SK-N-SH treated with all-trans-retinoic acid at 6 μM for 48 hours (cell line): ENCODE results near the gene HCN4.

Source experiments
- ATAC-seq: fragments of 200-7000 bp; cut with Tn5 transposase; 3 replicates; pipeline ENCODE4 v1.9.1; 2020; ENCODE audit warnings: mild to moderate bottlenecking, moderate library complexity
- ARNTL ChIP-seq: fragments of 450-650 bp; formaldehyde crosslinking; IDR thresholded peaks from 2 replicates; pipeline ENCODE4 v1.5.0; 2020; ENCODE audit warnings: low read depth, mild to moderate bottlenecking, moderate library complexity, borderline replicate concordance
- BACH2 ChIP-seq: fragments of 250-450 bp; sonication (Bioruptor Pico); IDR thresholded peaks from 2 replicates; pipeline ENCODE4 v1.9.0; 2021; ENCODE audit warnings: mild to moderate bottlenecking, borderline replicate concordance
- ESRRG ChIP-seq: fragments of 250-450 bp; sonication (Bioruptor Pico); IDR thresholded peaks from 2 replicates; pipeline ENCODE4 v1.6.1; 2021; ENCODE audit warnings: mild to moderate bottlenecking
- GLIS3 ChIP-seq: fragments of 250-450 bp; sonication (Bioruptor Pico); IDR thresholded peaks from 2 replicates; pipeline ENCODE4 v1.5.0; 2020; ENCODE audit warnings: mild to moderate bottlenecking, moderate library complexity
- ISL1 ChIP-seq: fragments of 250-450 bp; sonication (Bioruptor Pico); IDR thresholded peaks from 2 replicates; pipeline ENCODE4 v2.1.2; 2022; ENCODE audit warnings: mild to moderate bottlenecking, moderate library complexity
- OSR1 ChIP-seq: fragments of 250-450 bp; sonication (Bioruptor Pico); IDR thresholded peaks from 2 replicates; pipeline ENCODE4 v1.8.0; 2022; ENCODE audit warnings: moderate library complexity, mild to moderate bottlenecking, inconsistent platforms
- PPARA ChIP-seq: fragments of 250-450 bp; sonication (Bioruptor Pico); IDR thresholded peaks from 2 replicates; pipeline ENCODE4 v1.5.0; 2020; ENCODE audit warnings: mild to moderate bottlenecking, borderline replicate concordance
- RARB ChIP-seq: fragments of 250-450 bp; sonication (Bioruptor Pico); IDR thresholded peaks from 2 replicates; pipeline ENCODE4 v1.8.0; 2021; ENCODE audit warnings: mild to moderate bottlenecking, moderate library complexity
- SNAI2 ChIP-seq: fragments of 250-450 bp; sonication (Bioruptor Pico); IDR thresholded peaks from 2 replicates; pipeline ENCODE4 v1.5.0; 2020; ENCODE audit warnings: mild to moderate bottlenecking, moderate library complexity
- TCF4 ChIP-seq: fragments of 250-450 bp; sonication (Bioruptor Pico); IDR thresholded peaks from 2 replicates; pipeline ENCODE4 v1.8.0; 2021; ENCODE audit warnings: mild to moderate bottlenecking, moderate library complexity, borderline replicate concordance
- TOX ChIP-seq: fragments of 250-450 bp; sonication (Bioruptor Pico); IDR thresholded peaks from 2 replicates; pipeline ENCODE4 v1.8.0; 2021; ENCODE audit warnings: mild to moderate bottlenecking, moderate library complexity, borderline replicate concordance
- ZC3H10 ChIP-seq: fragments of 250-450 bp; sonication (Bioruptor Pico); IDR thresholded peaks from 2 replicates; pipeline ENCODE4 v1.5.1; 2021; ENCODE audit warnings: mild to moderate bottlenecking, moderate library complexity
- ZFP3 ChIP-seq: fragments of 250-450 bp; sonication (Bioruptor Pico); IDR thresholded peaks from 2 replicates; pipeline ENCODE4 v1.5.0; 2020; ENCODE audit warnings: mild to moderate bottlenecking, moderate library complexity
- ZFP30 ChIP-seq: fragments of 450-650 bp; formaldehyde crosslinking; IDR thresholded peaks from 2 replicates; pipeline ENCODE4 v1.5.0; 2022; ENCODE audit warnings: mild to moderate bottlenecking, moderate library complexity
- ZNF565 ChIP-seq: fragments of 450-650 bp; formaldehyde crosslinking; conservative IDR thresholded peaks from 2 replicates; pipeline ENCODE4 v1.5.0; 2020; ENCODE audit warnings: low read depth, mild to moderate bottlenecking, moderate library complexity
- ZNF70 ChIP-seq: fragments of 450-650 bp; formaldehyde crosslinking; IDR thresholded peaks from 2 replicates; pipeline ENCODE4 v1.5.0; 2020; ENCODE audit warnings: mild to moderate bottlenecking, moderate library complexity
- ZNF8 ChIP-seq: fragments of 450-650 bp; formaldehyde crosslinking; IDR thresholded peaks from 2 replicates; pipeline ENCODE4 v1.5.0; 2020; ENCODE audit warnings: mild to moderate bottlenecking, moderate library complexity
- TF ChIP-seq, protein P1 (sequence below): fragments of 250-450 bp; sonication (Bioruptor Pico); IDR thresholded peaks from 2 replicates; pipeline ENCODE4 v1.5.1; 2020; ENCODE audit warnings: low read depth, mild to moderate bottlenecking, moderate library complexity
- TF ChIP-seq, protein P2 (sequence below): fragments of 250-450 bp; sonication (Bioruptor Pico); IDR thresholded peaks from 2 replicates; pipeline ENCODE4 v1.5.1; 2021; ENCODE audit warnings: mild to moderate bottlenecking, moderate library complexity
- TF ChIP-seq, protein P3 (sequence below): fragments of 250-450 bp; sonication (Bioruptor Pico); IDR thresholded peaks from 2 replicates; pipeline ENCODE4 v1.5.0; 2020; ENCODE audit warnings: mild to moderate bottlenecking, moderate library complexity
- TF ChIP-seq, protein P4 (sequence below): fragments of 250-450 bp; sonication (Bioruptor Pico); IDR thresholded peaks from 2 replicates; pipeline ENCODE4 v1.8.0; 2020; ENCODE audit warnings: mild to moderate bottlenecking, moderate library complexity, borderline replicate concordance

HCN4 gene

DNA sequence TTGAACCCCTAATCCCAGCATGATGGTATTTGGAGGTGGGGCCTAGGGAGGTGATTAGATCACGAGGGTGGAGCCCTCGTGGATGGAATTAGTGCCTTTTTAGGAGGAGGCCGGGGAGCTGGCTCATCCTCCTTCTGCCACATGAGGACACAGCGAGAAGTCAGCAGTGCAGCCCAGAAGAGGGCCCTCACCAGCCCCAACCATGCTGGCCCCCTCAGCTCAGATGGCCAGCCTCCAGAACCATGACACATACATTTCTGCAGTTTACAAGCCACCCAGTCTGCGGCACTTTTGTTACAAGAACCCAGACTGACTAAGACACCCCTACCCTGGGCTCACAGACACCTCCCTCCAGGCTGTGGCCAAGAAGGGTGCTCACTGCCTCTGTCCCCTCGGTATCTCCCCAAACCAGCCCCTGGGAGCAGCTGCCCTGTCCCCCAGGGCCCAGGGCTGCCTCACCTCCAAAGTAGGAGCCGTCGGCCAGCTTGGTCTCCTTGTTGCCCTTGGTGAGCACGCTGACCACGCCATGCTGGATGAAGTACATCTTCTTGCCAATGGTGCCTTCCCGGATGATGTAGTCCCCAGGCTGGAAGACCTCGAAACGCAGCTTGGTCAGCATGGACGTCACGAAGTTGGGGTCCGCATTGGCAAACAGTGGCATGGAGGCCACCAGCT lies 44.1 kb downstream of the HCN4 start:
- TF ChIP-seq ZNF8 (CRISPR knock-in tag) (no peak), ESRRG (no peak), ZC3H10 (CRISPR knock-in tag) (no peak), TCF4 (CRISPR knock-in tag) (no peak), RARB (CRISPR knock-in tag) (no peak), SNAI2 (no peak), ZFP30 (CRISPR knock-in tag) (no peak), ZNF70 (no peak), OSR1 (CRISPR knock-in tag) (no peak), PPARA (CRISPR knock-in tag) (no peak)
- TF ChIP-seq, protein P1, sequence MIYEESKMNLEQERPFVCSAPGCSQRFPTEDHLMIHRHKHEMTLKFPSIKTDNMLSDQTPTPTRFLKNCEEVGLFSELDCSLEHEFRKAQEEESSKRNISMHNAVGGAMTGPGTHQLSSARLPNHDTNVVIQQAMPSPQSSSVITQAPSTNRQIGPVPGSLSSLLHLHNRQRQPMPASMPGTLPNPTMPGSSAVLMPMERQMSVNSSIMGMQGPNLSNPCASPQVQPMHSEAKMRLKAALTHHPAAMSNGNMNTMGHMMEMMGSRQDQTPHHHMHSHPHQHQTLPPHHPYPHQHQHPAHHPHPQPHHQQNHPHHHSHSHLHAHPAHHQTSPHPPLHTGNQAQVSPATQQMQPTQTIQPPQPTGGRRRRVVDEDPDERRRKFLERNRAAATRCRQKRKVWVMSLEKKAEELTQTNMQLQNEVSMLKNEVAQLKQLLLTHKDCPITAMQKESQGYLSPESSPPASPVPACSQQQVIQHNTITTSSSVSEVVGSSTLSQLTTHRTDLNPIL (CRISPR knock-in tag): no peak

DNA sequence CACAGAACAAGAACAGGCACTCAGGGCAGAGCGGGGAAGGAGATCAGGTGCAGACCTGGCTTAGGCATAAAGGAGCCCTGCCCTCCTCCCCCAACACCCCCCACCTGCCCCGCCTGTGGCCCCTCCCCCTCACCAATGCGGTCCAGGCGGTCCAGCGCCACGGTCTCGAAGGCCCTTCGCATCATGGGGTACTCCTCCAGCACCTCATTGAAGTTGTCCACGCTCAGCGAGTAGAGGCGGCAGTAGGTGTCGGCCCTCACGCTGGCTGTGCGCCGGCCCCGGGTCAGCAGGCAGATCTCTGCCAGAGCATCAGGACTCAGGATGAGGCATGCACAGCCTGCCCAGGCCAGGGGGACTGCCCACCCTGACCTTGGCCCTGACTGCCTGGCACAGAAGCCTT lies 44.8 kb downstream of the HCN4 start:
- TF ChIP-seq BACH2 (no peak), ZNF565 (CRISPR knock-in tag) (no peak), ARNTL (CRISPR knock-in tag) (no peak), PPARA (CRISPR knock-in tag) (no peak), ZNF8 (CRISPR knock-in tag) (no peak), ESRRG (no peak), ZFP30 (CRISPR knock-in tag) (no peak), OSR1 (CRISPR knock-in tag) (no peak), GLIS3 (no peak), TOX (CRISPR knock-in tag) (no peak), ZFP3 (CRISPR knock-in tag) (no peak), SNAI2 (no peak), ISL1 (CRISPR knock-in tag) (no peak)
- TF ChIP-seq, protein P2, sequence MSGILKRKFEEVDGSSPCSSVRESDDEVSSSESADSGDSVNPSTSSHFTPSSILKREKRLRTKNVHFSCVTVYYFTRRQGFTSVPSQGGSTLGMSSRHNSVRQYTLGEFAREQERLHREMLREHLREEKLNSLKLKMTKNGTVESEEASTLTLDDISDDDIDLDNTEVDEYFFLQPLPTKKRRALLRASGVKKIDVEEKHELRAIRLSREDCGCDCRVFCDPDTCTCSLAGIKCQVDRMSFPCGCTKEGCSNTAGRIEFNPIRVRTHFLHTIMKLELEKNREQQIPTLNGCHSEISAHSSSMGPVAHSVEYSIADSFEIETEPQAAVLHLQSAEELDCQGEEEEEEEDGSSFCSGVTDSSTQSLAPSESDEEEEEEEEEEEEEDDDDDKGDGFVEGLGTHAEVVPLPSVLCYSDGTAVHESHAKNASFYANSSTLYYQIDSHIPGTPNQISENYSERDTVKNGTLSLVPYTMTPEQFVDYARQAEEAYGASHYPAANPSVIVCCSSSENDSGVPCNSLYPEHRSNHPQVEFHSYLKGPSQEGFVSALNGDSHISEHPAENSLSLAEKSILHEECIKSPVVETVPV (CRISPR knock-in tag): no peak
- TF ChIP-seq, protein P3, sequence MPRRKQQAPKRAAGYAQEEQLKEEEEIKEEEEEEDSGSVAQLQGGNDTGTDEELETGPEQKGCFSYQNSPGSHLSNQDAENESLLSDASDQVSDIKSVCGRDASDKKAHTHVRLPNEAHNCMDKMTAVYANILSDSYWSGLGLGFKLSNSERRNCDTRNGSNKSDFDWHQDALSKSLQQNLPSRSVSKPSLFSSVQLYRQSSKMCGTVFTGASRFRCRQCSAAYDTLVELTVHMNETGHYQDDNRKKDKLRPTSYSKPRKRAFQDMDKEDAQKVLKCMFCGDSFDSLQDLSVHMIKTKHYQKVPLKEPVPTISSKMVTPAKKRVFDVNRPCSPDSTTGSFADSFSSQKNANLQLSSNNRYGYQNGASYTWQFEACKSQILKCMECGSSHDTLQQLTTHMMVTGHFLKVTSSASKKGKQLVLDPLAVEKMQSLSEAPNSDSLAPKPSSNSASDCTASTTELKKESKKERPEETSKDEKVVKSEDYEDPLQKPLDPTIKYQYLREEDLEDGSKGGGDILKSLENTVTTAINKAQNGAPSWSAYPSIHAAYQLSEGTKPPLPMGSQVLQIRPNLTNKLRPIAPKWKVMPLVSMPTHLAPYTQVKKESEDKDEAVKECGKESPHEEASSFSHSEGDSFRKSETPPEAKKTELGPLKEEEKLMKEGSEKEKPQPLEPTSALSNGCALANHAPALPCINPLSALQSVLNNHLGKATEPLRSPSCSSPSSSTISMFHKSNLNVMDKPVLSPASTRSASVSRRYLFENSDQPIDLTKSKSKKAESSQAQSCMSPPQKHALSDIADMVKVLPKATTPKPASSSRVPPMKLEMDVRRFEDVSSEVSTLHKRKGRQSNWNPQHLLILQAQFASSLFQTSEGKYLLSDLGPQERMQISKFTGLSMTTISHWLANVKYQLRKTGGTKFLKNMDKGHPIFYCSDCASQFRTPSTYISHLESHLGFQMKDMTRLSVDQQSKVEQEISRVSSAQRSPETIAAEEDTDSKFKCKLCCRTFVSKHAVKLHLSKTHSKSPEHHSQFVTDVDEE: no peak
- TF ChIP-seq, protein P4, sequence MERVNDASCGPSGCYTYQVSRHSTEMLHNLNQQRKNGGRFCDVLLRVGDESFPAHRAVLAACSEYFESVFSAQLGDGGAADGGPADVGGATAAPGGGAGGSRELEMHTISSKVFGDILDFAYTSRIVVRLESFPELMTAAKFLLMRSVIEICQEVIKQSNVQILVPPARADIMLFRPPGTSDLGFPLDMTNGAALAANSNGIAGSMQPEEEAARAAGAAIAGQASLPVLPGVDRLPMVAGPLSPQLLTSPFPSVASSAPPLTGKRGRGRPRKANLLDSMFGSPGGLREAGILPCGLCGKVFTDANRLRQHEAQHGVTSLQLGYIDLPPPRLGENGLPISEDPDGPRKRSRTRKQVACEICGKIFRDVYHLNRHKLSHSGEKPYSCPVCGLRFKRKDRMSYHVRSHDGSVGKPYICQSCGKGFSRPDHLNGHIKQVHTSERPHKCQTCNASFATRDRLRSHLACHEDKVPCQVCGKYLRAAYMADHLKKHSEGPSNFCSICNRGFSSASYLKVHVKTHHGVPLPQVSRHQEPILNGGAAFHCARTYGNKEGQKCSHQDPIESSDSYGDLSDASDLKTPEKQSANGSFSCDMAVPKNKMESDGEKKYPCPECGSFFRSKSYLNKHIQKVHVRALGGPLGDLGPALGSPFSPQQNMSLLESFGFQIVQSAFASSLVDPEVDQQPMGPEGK: no peak
- TF ChIP-seq, protein P1 (CRISPR knock-in tag): no peak
- ATAC-seq: no peak

More for the DNA sequence above, 44.1 kb downstream of the HCN4 start:
- ATAC-seq: no peak

DNA sequence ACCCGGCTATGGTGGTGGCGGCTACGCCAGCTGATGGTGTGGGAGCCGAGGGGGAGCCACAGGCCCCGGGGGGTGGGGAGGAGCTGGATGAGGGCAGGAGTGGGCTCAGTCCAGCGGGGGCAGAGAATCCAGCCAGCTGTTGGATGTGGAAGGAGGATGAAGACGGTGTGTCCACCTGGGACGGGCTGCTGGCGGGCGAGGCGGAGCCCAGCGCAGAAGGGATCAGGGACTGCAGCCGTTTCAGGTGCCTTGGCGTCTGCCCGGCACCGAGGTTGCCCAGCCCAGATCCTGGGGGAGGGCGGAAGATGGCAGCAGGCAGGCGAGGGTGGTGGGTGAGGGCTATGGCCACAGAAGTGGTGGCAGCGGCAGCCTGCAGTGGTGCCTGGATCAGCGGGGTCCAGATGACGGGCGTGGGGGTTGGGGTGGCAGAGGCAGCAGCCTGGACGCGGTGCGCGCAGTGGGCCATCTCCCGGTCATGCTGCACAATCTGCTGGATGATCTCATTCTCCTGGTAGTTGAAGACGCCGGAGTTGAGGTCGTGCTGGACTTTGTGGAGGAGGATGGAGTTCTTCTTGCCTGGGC lies 45.3 kb downstream of the HCN4 start:
- TF ChIP-seq, protein P2 (CRISPR knock-in tag): no peak
- TF ChIP-seq, all 23 proteins: peak for 0
- no peak for ATAC-seq
